HG03064 (cell line): ENCODE data around the gene FRMD8.

Source experiments
- ATAC-seq: cut with Tn5 transposase; IDR thresholded peaks from one replicate; pipeline ENCODE4 v1.9.1; 2021; ENCODE audit warnings: low read depth; ENCODE audit not compliant: unreplicated experiment

Gene FRMD8

DNA sequence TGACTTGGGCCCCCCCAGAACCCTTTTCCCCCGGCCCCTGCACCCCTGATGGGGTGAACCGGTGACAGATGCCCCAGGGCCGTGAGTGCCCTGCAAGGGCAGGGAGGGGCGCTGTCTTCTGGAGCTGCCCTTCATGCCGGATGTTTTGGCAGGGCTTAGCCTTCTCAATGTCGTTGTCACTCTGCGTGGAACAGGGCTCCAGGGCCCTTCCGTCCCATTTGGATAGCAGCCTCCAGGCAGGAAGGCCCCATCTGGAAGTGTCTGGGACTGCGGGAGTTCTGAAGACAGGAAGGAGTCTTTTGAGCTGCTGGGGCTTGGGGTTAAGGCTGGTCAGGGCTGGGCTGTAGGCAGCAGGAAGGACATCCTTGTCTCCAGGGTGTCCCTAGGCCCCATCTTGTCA, 4.6 kb downstream of the FRMD8 start:
- ATAC-seq = no peak

DNA sequence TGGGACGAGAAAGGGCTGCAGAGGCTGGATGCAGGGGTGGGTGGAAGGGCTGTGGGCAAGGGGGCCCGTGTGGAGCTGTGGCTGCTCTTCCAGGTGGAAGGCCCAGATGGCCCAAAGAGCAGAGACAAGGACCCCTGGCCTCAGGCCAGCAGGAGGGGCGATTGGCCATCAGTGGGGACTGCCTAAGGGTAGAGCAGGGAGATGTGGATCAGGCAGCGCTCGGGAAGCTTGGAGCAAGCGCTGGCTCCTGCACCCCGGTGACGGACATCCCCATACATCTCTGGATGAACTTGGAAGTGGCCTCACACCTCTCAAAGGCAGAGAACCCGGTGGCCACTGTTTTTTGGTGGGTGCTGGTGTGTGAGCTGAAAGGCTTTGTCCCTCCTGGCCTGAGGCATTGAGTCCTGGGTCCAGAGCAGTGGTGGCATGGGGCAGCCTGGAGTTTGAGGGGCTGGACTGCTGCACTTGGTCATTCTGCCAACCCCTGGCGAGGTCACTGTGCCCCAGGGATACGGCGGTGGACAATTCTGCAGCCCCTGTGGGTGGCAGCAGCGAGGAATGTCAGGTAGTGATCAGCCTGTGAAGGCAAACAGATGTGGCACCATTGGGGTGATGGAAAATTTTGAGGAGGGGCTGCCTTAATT, 5.9 kb downstream of the FRMD8 start:
- no peak for ATAC-seq

DNA sequence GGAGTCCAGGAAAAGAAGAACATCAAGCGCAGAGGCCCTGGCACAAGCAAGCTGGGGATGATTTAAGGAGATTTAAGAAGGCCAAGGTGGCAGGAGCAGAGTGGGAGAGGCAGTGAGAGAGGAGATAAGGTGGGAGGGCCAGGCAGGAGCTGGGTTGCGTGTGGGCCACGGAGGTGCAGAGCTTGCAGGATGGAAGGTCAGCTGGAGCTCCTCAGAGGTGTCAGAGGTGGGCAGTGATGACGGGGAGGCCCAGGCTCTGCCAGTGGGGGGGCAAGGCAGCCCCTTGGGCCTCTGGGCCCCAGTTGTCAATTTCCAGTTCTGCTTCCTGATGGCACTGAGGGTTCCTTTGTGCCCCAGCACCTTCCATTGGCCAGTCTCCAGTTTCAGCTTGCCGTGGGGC, 6.5 kb downstream of the FRMD8 start:
- ATAC-seq = no peak

DNA sequence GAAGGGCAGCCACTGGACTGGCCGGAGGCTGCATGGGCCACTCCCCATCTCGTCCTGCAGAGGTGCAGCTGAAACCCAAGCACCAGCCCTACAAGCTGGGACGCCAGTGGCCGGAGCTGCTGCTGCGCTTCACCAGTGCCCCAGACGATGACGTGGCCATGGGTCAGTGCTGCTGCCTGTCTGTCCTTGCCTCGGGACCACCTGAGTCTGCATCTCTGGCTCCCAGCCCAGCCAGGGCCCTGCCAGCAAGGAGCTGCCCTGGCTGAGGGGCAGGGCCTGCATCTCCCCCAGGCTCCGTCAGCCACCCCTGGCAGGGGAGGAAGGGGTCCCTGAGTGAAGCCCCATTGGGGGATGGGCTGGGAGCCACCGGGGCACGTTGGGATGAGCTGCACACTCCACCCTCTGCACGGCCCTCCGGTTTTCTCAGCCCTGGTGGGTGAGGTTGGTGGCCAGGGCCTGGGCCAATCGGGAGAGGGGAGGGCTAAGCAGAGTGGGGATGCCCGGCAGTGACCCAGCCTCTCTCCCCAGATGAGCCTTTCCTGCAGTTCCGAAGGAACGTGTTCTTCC, 7.2 kb downstream of the FRMD8 start:
- no peak for ATAC-seq

DNA sequence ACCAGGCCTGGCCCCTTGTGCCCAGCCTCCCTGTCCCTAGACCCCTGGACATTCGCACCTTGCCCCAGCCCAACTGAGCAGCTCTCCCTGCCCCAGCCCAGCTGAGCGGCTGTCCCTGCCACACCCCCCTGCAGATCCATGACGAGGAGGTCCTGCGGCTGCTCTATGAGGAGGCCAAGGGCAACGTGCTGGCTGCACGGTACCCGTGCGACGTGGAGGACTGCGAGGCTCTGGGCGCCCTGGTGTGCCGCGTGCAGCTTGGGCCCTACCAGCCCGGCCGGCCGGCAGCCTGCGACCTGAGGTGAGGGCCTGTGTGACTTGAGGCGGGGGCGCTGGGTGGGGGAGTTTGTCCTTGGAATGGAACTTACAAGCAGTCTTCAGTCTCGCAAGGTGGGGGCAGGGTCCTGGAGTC, 7.7 kb downstream of the FRMD8 start:
- ATAC-seq = no peak

DNA sequence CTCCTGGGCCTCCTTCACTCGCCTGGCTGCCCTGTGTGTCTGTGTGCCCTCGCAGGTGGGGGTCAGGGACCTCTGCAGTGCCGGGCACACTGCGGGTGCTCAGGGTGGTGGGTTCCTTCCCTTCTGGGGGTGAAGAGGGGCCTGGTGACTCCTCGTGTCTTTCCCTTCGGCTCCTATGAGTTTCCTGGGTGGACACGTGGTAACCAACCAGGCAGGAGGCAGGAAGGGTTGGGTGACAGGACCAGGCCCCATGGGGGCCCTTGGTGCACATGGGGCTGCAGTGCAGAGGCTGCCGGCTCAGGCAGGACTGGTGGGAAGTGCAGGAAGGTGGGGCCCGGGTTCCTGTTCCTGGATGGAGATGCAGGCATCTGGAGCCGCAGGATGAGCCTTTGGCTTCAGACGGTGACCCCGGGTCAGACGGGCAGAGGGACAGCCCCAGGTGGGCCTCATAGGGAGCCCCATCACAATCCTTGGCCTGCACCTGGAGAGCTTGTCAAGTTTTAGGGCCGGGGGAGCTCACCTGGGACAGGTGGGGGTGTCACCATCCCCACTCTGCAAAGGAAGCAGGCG, 9.6 kb downstream of the FRMD8 start:
- no peak for ATAC-seq

DNA sequence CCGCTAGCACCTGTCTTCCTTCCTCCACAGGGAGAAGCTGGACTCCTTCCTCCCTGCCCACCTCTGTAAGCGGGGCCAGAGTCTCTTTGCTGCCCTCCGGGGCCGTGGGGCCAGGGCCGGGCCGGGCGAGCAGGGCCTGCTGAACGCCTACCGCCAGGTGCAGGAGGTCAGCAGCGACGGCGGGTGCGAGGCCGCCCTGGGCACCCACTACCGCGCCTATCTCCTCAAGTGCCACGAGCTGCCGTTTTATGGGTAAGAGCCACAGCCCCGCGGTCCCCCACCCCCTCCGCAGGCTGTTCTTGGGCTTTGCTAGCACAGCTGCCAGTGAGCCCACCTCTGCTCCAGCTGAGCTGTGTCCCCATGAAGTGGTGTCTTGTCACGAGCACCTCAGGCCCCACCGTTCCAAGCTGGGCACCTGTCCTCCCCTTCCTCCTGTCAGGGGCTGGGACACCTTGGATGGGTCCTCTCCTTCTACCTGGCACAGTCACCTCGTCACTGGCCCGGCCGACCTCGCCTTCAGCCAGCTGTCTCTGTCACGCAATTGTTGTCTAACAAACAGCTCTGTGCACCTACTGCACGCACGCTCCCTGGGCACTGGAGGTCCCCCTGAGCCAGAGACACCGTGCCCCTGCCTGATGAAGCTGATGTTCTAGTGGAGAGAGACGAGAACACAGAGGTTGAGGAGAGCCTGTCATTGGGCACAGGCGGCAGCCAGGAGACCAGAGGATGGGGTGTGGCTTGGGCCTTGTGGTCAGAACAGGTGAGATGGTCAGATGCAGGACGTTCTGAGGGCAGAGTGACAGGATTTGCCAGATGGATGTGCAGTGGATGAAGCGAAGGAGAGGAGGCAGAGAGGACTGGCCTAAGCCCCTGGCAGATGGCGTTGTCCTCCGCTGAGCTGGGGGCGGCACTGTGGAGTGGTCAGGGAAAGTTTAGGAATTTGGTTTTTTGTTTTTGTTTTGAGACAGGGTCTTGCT, 10.6 kb downstream of the FRMD8 start:
- no peak for ATAC-seq

DNA sequence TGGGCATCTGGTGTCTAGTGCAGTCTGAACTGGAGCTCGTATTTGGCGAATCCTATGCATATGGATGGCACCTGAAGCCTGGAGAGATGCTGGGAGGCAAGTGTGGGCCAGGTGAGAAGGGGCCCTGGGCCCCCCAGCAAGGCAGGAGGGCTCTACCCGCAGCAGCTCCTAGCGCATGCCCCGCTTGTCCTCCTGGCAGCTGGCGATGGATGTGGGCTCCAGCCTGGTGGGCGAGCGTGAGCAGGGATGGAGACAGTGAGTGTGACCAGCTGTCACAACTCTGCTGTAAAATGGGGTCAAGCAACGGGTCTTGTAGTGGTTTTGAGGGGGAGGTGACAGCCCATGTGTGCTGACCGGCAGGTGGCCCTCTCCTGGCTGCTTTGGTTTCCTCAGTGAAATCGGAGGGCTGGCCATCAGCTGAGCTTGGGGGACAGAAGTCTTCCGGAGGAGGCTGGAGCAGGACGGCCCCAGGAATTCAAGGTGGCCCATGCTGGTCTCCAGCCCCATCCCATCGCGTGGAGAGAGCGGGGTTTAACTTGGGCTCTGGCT, 12.0 kb downstream of the FRMD8 start:
- ATAC-seq = no peak

DNA sequence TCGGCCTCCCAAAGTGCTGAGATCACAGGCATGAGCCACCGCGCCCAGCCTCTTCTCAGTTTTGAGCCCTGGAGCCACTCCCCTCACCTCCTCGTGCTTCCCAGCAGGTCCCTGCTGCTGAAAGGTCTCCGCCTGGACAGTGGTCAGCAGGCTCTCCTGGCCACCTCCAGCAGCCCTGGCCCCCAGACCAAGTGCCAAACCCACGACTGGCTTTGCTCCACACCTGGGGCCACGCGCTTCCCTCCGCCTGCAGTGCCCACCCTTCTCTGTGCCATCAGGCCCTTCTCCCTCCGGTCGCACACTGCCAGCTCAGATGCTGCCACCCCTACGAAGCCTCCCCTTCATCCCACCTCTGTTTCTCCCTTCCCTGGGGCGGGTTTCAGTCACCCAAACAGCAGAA, 12.8 kb downstream of the FRMD8 start:
- no peak for ATAC-seq

DNA sequence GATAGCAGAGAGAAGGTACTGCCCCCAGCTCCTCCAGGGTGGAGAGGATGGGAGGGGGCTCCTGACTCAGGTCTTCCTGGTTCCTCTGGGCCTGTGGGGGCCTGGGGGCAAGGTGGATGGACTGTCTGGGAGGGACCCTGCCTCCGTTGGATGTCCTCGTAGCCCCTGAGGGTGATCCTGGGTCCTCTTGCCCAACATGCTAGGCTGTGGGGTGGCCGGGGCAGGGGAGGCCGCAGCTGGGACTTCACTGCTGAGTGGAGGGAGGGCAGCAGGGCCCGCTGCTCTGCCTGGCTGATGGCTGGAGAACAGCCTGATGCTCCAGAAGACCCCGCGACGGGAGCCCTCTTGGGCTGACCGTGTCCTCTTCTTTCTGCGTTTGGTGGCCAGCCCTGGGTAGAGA, 13.4 kb downstream of the FRMD8 start:
- ATAC-seq = no peak

DNA sequence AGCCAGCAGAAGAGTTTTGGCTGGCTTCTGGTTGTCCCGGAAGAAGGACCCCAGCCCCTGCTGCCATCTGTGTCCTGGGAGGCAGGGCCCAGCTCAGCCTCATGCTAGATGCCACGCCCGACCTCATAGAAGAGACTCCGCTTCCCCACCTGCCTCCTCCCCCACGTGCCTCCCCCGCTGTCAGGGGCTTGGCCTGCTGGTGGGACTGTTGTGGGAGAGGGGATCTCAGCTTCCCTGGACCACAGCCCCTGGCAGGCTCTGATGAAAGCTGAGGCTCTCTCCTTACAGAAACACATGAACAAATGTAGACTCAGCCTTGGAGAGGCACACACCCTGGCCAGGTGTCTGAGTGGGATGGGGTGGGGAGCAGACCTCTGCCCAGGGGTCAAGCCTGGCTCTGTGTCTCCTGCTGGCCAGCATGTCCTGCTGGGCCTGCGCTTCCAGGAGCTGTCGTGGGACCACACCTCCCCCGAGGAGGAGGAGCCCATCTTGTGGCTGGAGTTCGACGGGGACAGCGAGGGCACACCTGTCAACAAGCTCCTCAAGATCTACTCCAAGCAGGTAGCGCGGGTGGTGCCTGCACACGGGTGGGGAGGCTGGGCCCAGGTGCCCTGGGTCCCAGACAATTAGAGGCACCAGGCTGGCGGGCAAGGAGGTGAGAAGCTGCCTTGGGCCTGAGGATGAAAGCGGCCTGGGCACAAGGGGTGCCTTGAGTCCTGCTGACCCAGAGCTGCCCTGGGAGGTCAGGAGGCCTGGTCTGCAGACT, 14.1 kb downstream of the FRMD8 start:
- ATAC-seq = no peak

DNA sequence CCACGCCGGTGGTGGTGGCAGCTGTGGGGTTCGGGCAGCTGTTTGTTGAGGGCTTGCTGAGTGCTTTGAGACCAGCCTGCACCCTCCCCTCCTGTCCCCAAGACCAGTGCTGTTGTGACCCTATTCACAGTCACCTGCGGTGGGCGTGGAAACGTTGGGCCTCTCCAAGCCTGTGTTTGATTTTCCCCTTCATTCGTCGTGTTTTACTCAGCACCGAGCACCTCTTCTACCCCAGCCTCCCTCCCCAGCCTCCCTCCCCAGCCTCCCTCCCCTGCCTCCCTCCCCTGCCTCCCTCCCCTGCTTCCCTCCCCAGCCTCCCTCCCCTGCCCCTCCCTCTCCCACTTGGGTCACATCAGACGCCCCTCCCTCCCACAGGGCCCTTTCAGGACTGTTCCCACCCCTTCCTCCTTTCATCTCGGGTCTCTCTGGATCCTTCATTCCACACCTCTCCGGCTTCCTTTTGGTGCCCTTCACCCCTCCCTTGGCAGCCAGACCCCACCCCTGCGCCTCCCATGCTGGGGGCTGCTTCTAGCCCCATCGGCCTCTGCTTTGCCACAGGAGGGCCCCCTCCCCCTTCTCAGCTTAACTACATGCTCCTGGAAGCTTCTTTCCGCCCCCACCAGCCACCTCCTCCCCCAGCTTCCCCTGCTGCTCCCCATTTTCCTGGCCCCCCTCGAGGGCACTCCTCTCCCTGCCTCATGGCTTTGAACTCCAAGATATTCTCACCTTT, 14.8 kb downstream of the FRMD8 start:
- ATAC-seq = no peak

DNA sequence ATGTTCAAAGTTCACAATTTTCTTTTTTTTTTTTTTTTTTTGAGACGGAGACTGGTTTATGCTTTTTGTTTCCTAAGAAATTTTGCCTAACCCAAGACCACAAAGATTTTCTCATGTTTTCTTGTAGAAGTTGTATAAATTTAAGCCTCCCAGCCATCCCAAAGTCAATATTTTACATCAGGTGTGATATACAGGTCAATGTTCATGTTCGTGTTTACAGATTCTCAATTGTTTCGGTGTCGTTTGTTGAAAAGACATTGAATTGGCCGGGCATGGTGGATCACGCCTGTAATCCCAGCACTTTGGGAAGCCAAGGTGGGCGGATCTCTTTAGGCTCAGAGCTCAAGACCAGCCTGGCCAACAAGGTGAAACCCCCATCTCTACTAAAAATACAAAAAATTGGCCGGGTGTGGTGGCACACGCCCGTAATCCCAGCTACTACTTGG, 15.4 kb downstream of the FRMD8 start:
- ATAC-seq = no peak

DNA sequence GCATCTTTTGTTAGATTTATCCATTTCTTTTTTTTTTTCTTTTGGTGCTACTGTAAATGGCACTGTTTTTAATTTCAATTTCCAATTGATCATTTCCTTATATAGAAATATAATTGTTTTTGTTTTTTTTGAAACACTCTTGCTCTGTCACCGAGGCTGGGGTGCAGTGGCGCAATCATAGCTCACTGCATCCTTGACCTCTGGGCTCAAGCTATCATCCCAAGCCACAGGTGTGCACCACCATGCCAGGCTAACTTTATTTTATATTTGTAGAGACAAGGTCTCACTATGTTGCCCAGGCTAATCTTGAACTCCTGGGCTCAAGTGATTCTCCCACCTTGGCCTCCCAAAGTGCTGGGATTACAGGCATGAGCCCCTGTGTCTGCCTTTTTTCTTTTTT, 16.4 kb downstream of the FRMD8 start:
- ATAC-seq = no peak

DNA sequence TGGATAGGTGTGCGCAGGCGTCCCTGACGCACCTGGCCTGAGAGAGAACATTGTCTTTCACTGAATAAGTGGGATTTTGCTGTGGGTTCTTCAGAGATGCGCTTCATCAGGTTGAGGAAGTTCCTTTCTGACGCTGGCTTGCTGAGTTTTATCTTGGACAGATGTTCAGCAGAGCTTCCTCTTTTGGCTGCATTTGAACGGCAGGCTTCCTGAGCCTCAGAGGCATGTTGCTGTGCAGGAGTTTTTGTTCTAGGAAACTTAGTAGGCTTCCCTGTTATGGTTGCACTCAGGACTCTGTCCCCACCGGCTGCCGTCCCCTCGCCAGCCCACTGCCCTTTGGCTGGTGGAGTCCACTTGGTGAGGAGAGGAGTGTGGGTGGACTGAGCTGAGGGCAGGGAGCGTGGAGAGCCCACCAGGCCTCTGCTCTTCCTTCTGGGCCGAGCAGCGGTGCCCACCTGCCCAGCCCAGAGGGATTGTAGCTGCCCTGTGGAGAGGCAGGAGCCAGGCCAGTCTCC, 17.2 kb downstream of the FRMD8 start:
- no peak for ATAC-seq

DNA sequence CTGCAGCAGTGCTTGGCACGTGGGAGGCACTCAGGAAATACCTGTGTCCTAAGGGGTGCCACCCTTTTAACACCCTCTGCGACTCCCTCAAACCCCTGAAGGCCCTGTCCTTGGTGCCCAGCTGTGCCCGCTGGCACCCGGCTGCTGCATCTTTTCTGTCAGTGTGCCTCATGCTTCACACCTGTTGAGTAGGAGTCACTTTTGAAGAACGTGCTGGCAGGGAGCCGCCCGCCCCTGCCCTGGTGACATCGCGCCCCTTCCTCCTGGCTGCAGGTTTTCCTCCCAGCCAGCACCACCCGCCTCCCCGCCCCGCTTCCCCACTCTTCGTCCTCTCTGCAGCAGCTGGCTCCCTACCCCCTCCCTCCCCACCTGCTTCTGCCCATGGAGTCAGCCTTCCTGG, 17.8 kb downstream of the FRMD8 start:
- ATAC-seq = no peak

DNA sequence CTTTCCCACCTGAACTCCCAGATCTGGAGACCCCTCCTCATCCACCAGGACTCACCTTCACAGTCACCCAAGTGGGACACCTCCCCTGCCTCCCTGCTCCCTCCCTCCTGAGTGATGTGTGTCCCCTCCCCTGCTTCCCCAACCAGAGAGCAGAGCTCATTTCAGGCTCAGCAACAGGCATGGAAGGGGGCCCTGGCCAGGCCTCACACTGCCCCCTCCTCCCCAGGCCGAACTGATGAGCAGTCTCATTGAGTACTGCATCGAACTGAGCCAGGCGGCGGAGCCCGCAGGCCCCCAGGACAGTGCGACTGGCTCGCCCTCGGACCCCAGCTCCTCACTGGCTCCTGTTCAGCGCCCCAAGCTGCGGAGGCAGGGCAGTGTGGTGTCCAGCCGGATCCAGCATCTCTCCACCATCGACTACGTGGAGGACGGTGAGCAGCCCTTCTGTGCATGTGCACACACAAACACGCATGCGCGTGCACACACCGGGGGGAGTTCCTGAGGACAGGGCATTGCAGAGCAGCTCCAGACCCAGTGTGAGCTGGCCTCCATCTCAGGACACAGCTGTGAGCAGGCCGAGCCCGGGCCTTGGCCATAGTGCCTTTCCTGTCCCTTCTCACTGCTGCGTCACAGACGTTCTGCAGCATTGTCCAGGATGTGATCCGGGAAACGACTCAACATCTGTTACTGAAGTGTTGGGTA, 18.4 kb downstream of the FRMD8 start:
- ATAC-seq = no peak

DNA sequence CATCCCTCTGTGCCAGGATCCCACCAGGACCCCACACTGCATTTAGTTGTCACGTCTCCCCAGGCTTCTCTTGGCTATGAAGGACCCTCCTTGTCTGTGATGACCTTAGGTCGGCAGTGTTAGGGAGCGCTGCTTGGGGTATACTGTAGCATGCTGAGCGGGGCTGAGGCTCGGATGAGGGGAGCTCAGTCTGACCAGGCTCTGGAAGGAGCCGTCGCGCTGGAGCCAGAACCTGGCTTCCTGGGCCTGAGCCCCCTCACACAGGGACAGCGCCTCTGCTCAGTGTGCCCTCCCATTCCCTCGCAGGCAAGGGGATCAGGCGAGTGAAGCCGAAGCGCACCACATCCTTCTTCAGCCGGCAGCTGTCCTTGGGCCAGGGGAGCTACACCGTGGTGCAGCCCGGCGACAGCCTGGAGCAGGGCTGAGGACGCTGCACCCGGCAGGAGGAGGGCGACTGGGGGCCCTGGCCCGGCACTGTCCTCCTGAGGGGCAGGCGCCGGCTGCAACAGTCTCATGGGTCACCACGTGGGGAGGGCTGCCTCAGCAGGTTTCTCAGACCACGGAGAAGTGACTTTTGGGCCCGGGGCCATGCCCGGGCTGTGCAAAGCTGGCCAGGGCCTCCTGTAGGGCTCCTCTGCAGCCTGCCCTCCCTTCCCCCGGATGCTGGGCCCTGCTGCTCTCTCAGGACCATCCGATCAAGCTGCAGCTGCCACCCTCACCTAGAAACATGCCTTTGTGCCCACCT, 24.7 kb downstream of the FRMD8 start:
- no peak for ATAC-seq
